Mesenchymal stem cell (in vitro differentiated cells and primary cell): ENCODE measurements around the gene MARS1.

Experiments
- DNase-seq: peaks from one replicate; pipeline ENCODE4 v3.0.0-alpha.2; 2013
- H2AFZ ChIP-seq: one replicate; pipeline ENCODE4 v1.6.1; 2013; ENCODE audit warnings: low read depth, mild to moderate bottlenecking, control low read depth, inconsistent platforms, low read length, moderate library complexity
- H2AK5ac ChIP-seq: 2 replicates; pipeline ENCODE4 v1.6.1; 2013; ENCODE audit warnings: low read length, moderate library complexity, mild to moderate bottlenecking, inconsistent platforms; ENCODE audit not compliant: severe bottlenecking
- H2BK120ac ChIP-seq: one replicate; pipeline ENCODE4 v1.6.1; 2013; ENCODE audit warnings: low read depth, mild to moderate bottlenecking, inconsistent platforms, low read length, moderate library complexity
- H2BK12ac ChIP-seq, 2 experiments: one replicate each; pipeline ENCODE4 v1.6.1; 2013; ENCODE audit warnings: inconsistent platforms in 2 of 2, low read length in 2 of 2, mild to moderate bottlenecking in 2 of 2, moderate library complexity in 2 of 2, control low read depth in 1 of 2
- H2BK15ac ChIP-seq: one replicate; pipeline ENCODE4 v1.6.1; 2013; ENCODE audit warnings: mild to moderate bottlenecking, low read depth, inconsistent platforms; ENCODE audit not compliant: poor library complexity, severe bottlenecking
- H2BK5ac ChIP-seq: 2 replicates; pipeline ENCODE4 v1.6.1; 2013; ENCODE audit warnings: low read depth, mild to moderate bottlenecking, low read length, control low read depth, inconsistent platforms; ENCODE audit not compliant: poor library complexity, severe bottlenecking
- H3K14ac ChIP-seq, 2 experiments: one replicate each; pipeline ENCODE4 v1.6.1; 2013; ENCODE audit warnings: inconsistent platforms in 2 of 2, low read length in 2 of 2, control low read depth in 1 of 2, mild to moderate bottlenecking in 1 of 2, moderate library complexity in 1 of 2
- H3K18ac ChIP-seq, 2 experiments: one replicate each; pipeline ENCODE4 v1.6.1; 2013; ENCODE audit warnings: inconsistent platforms in 2 of 2, low read length in 2 of 2, control low read depth in 1 of 2, low read depth in 1 of 2, mild to moderate bottlenecking in 1 of 2
- H3K23ac ChIP-seq, 2 experiments: one replicate each; pipeline ENCODE4 v1.6.1; 2013; ENCODE audit warnings: inconsistent platforms in 2 of 2, low read length in 2 of 2, mild to moderate bottlenecking in 2 of 2, moderate library complexity in 2 of 2, control low read depth in 1 of 2
- H3K27ac ChIP-seq: 2 replicates; pipeline ENCODE4 v1.5.1; 2013; ENCODE audit warnings: mild to moderate bottlenecking, moderate library complexity, low read length, control low read depth, inconsistent platforms; ENCODE audit not compliant: poor library complexity, severe bottlenecking
- H3K27me3 ChIP-seq, 2 experiments: 2 replicates each; pipeline versions ENCODE4 v1.6.1 to v1.7.0; 2013; ENCODE audit warnings: low read length in 2 of 2, mild to moderate bottlenecking in 2 of 2, moderate library complexity in 2 of 2, control low read depth in 1 of 2, inconsistent platforms in 1 of 2; ENCODE audit not compliant: control insufficient read depth in 1 of 2, insufficient read depth in 1 of 2
- H3K36me3 ChIP-seq, 2 experiments: 2 replicates each; pipeline versions ENCODE4 v1.6.1 to v1.7.0; 2013; ENCODE audit warnings: low read length in 2 of 2, control low read depth in 1 of 2, inconsistent platforms in 1 of 2, low read depth in 1 of 2, mild to moderate bottlenecking in 1 of 2; ENCODE audit not compliant: insufficient read depth in 2 of 2, control insufficient read depth in 1 of 2
- H3K4ac ChIP-seq, 2 experiments: one replicate each; pipeline ENCODE4 v1.6.1; 2013; ENCODE audit warnings: inconsistent platforms in 2 of 2, low read length in 2 of 2, mild to moderate bottlenecking in 2 of 2, moderate library complexity in 2 of 2, control low read depth in 1 of 2, low read depth in 1 of 2
- H3K4me1 ChIP-seq: 2 replicates; pipeline ENCODE4 v1.6.1; 2013; ENCODE audit warnings: low read depth, low read length, control low read depth; ENCODE audit not compliant: control insufficient read depth, insufficient read depth
- H3K4me2 ChIP-seq: 2 replicates; pipeline ENCODE4 v1.6.1; 2013; ENCODE audit warnings: low read length, mild to moderate bottlenecking, inconsistent platforms; ENCODE audit not compliant: poor library complexity, severe bottlenecking
- H3K4me3 ChIP-seq, 2 experiments: 2 replicates each; pipeline versions ENCODE4 v1.5.1 to v1.7.0; 2013; ENCODE audit warnings: low read length in 2 of 2, mild to moderate bottlenecking in 2 of 2, control low read depth in 1 of 2, low read depth in 1 of 2; ENCODE audit not compliant: insufficient read depth in 1 of 2
- H3K79me1 ChIP-seq: replicated peaks from 2 replicates; pipeline ENCODE4 v1.6.1; 2013; ENCODE audit warnings: mild to moderate bottlenecking, control low read depth, low read length, inconsistent platforms; ENCODE audit not compliant: poor library complexity, severe bottlenecking
- H3K9ac ChIP-seq: 2 replicates; pipeline ENCODE4 v1.7.0; 2013; ENCODE audit warnings: mild to moderate bottlenecking, low read length, moderate library complexity
- H3K9me3 ChIP-seq: 2 replicates; pipeline ENCODE4 v1.7.0; 2013; ENCODE audit warnings: mild to moderate bottlenecking, low read length; ENCODE audit not compliant: control insufficient read depth
- H4K8ac ChIP-seq: one replicate; pipeline ENCODE4 v1.6.1; 2013; ENCODE audit warnings: inconsistent platforms, mild to moderate bottlenecking, low read length, moderate library complexity
- H4K91ac ChIP-seq: one replicate; pipeline ENCODE4 v1.6.1; 2013; ENCODE audit warnings: mild to moderate bottlenecking, low read length, inconsistent platforms
- WGBS: methylation state at CpG from one replicate; pipeline ENCODE4 v1.1.7; 2013; ENCODE audit warnings: mixed read lengths; 5-methylcytosine and 5-hydroxymethylcytosine counted together

MARS1 gene

DNA sequence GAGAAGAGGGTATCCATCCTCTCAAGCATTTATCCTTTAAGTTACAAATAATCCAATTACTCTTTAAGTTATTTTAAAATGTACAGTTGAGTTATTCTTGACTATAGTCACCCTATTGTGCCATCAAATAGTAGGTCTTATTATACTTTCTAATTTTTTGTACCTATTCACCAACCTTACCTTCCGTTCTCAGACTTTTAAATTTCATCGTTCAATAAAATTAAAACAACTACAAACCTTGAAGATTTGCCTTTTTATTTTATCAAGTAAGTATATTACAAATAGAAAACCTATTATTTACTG, 60.1 kb downstream of the MARS1 start:
- H4K91ac ChIP-seq, result no peak overlapping the region
- no peak overlapping the region for H2AFZ ChIP-seq
- H2AK5ac ChIP-seq, result no peak overlapping the region
- H2BK120ac ChIP-seq, result no peak overlapping the region
- no CpG with 5 or more reads among the region's 2 CpGs for WGBS
- no peak overlapping the region for H3K4ac ChIP-seq
- DNase-seq, result no peak
- no peak overlapping the region for H2BK12ac ChIP-seq
- H4K8ac ChIP-seq, result no peak overlapping the region
- H3K4me1 ChIP-seq, result peaks cover 24% of the 10 kb centered on the region
- no peak overlapping the region for H3K27ac ChIP-seq
- H2BK15ac ChIP-seq, result no peak overlapping the region
- H3K9me3 ChIP-seq, result no peaks in the 10 kb centered on the region
- peaks cover 11% of the 10 kb centered on the region for H3K79me1 ChIP-seq
- no peak overlapping the region for H3K4me3 ChIP-seq
- H3K23ac ChIP-seq, result no peak overlapping the region
- H3K4me2 ChIP-seq, result no peak overlapping the region
- peaks cover 21 to 31% of the 10 kb centered on the region in 2 experiments for H3K27me3 ChIP-seq
- no peak overlapping the region for H3K14ac ChIP-seq
- peaks cover 3 to 19% of the 10 kb centered on the region in 2 experiments for H3K36me3 ChIP-seq
- no peak overlapping the region for H3K18ac ChIP-seq
- no peak overlapping the region for H3K9ac ChIP-seq
- no peak overlapping the region for H2BK5ac ChIP-seq

DNA sequence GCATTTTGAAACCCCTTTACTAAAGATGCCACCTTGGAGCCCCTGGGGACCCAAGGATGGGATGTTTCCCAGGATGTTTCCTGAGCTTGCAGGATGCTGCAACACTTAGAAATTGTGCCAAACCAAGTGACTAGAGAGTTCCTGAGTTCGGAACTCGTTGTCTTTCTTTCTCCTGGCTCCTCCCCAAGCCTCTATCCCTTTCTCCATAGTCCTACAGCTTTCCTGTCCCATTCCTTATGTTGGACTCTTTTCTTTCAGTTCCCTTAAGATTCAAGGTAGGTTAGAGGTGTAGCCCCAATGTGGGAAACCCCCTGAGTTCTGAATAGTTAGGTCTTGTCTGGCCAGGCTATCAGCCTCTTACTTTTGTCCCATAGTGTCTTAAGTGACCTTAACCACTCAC, 60.6 kb downstream of the MARS1 start:
- Histone ChIP-seq H2AK5ac (no peak overlapping the region), H2AFZ (no peak overlapping the region), H3K4me2 (no peak overlapping the region), H3K27me3 (peaks cover 24 to 35% of the 10 kb centered on the region in 2 experiments), H3K4me1 (peaks cover 27% of the 10 kb centered on the region), H2BK12ac (no peak overlapping the region), H3K14ac (no peak overlapping the region), H2BK5ac (no peak overlapping the region), H3K4me3 (no peak overlapping the region), H3K9ac (no peak overlapping the region), H3K4ac (no peak overlapping the region), H3K79me1 (peaks cover 10% of the 10 kb centered on the region), H4K91ac (no peak overlapping the region), H3K36me3 (peaks cover 1 to 17% of the 10 kb centered on the region in 2 experiments), H3K9me3 (no peaks in the 10 kb centered on the region), H3K18ac (no peak overlapping the region), H3K23ac (no peak overlapping the region), H2BK15ac (no peak overlapping the region), H3K27ac (no peak overlapping the region), H2BK120ac (no peak overlapping the region), H4K8ac (no peak overlapping the region)
- DNase-seq, result no peak
- WGBS, result no CpG with 5 or more reads among the region's 2 CpGs

- Histone ChIP-seq H3K9ac (no peak overlapping the region), H3K9me3 (no peaks in the 10 kb centered on the region), H2BK12ac (no peak overlapping the region), H3K4me1 (peaks cover 27% of the 10 kb centered on the region), H2BK15ac (no peak overlapping the region), H3K18ac (no peak overlapping the region), H2BK5ac (no peak overlapping the region), H3K36me3 (peaks cover 0 to 14% of the 10 kb centered on the region in 2 experiments), H3K23ac (no peak overlapping the region), H3K4me3 (peak overlapping the region; percentile 65 to 72), H3K79me1 (peaks cover 6% of the 10 kb centered on the region), H3K4ac (no peak overlapping the region), H3K27ac (no peak overlapping the region), H2AFZ (no peak overlapping the region), H4K8ac (no peak overlapping the region), H2AK5ac (no peak overlapping the region), H4K91ac (no peak overlapping the region), H3K4me2 (peak overlapping the region; percentile 67), H2BK120ac (no peak overlapping the region), H3K14ac (no peak overlapping the region), H3K27me3 (peaks cover 28 to 44% of the 10 kb centered on the region in 2 experiments)
- 52% methylated on average over 7 of the region's 13 CpGs for WGBS
- no peak for DNase-seq
These were observed 61.5 kb downstream of the MARS1 start for GRCh38 chr12:57549203-57549908.

GRCh38 chr12:57549909-57550640, 62.2 kb downstream of the MARS1 start, which contains the start of gene KIF5A:
KIF5A (plus strand) TSS chr12:57550044; CDS start chr12:57550272, 228 bp downstream.
- H4K8ac ChIP-seq, result no peak within 1 kb of the TSS
- H4K91ac ChIP-seq, result no peak within 1 kb of the TSS
- peak within 1 kb of the TSS; percentile 65 to 72 for H3K4me3 ChIP-seq
- H3K4me1 ChIP-seq, result peaks cover 27% of the 10 kb centered on the region
- H2AFZ ChIP-seq, result peak within 1 kb of the TSS; percentile 57
- H3K4me2 ChIP-seq, result peak within 1 kb of the TSS; percentile 67
- DNase-seq, result no peak
- H3K4ac ChIP-seq, result no peak within 1 kb of the TSS
- WGBS, result 2% methylated on average over 48 of the region's 52 CpGs
- no peak within 1 kb of the TSS for H2BK120ac ChIP-seq
- no peak within 1 kb of the TSS for H2BK5ac ChIP-seq
- H3K36me3 ChIP-seq, result peaks cover 0 to 9% of the 10 kb centered on the region in 2 experiments
- H3K27me3 ChIP-seq, result peaks cover 28 to 44% of the 10 kb centered on the region in 2 experiments
- no peak within 1 kb of the TSS for H2BK15ac ChIP-seq
- no peak within 1 kb of the TSS for H3K27ac ChIP-seq
- H3K9ac ChIP-seq, result no peak within 1 kb of the TSS
- H2AK5ac ChIP-seq, result no peak within 1 kb of the TSS
- no peak within 1 kb of the TSS for H2BK12ac ChIP-seq
- no peak within 1 kb of the TSS for H3K14ac ChIP-seq
- no peaks in the 10 kb centered on the region for H3K9me3 ChIP-seq
- H3K18ac ChIP-seq, result no peak within 1 kb of the TSS
- peak within 1 kb of the TSS in 1 of 2 experiments; percentile 63 for H3K23ac ChIP-seq
- peaks cover 6% of the 10 kb centered on the region for H3K79me1 ChIP-seq
